Measurements from ENCODE around the gene TSC2. TPM values are rescaled to one million over a fixed set of nuclear protein-coding genes. Genes with fewer than 3 reads are reported as not detected.

The TSC2 gene
- total RNA-seq (2022; extraction: Qiagen RNA extraction), result 29.8 to 45.0 TPM (median 38.0 TPM) in 5 replicates

GRCh38 chr16:2047330-2048115 lies at the start of gene TSC2, which contains the start of gene NTHL1:
Gene TSC2, plus strand, starts transcription at chr16:2047985. Its CDS starts 631 bp downstream, at chr16:2048616.
Gene NTHL1, minus strand, starts transcription at chr16:2047834. Its CDS starts 11 bp downstream, at chr16:2047823.

GRCh38 chr16:2009791-2010510 lies 37.8 kb upstream of the TSC2 start, which contains the start of gene ZNF598:
Gene ZNF598, minus strand, starts transcription at chr16:2009821.

GRCh38 chr16:2019518-2019920 lies 28.3 kb upstream of the TSC2 start, which contains the start of gene NPW:
Gene NPW, plus strand, starts transcription at chr16:2019785.

GRCh38 chr16:2026461-2027023 lies 21.2 kb upstream of the TSC2 start, which contains the start of gene NHERF2:
Gene NHERF2, plus strand, starts transcription at chr16:2026902. Its CDS starts 104 bp downstream, at chr16:2027006.

GRCh38 chr16:2135770-2136490 lies 88.1 kb downstream of the TSC2 start, which contains the start of gene PKD1:
Gene PKD1, minus strand, starts transcription at chr16:2135898. Its CDS starts 209 bp downstream, at chr16:2135689.

Other genes starting within 250 kb of the TSC2 start
- gene HAGH, start 221.2 kb upstream of the TSC2 start, total RNA-seq (2022; extraction: Qiagen RNA extraction), result 56.2 to 70.5 TPM (median 67.0 TPM) in 5 replicates
- 43.1 to 50.4 TPM (median 48.4 TPM) in 5 replicates for gene FAHD1, start 220.8 kb upstream of the TSC2 start, total RNA-seq (2022; extraction: Qiagen RNA extraction)
- 1.1 to 1.9 TPM (median 1.4 TPM) in 5 replicates for gene MEIOB, start 175.8 kb upstream of the TSC2 start, total RNA-seq (2022; extraction: Qiagen RNA extraction)
- 1.5 to 3.1 TPM (median 2.8 TPM) in 5 replicates for gene HS3ST6, start 129.6 kb upstream of the TSC2 start, total RNA-seq (2022; extraction: Qiagen RNA extraction)
- gene MSRB1, start 104.8 kb upstream of the TSC2 start, total RNA-seq (2022; extraction: Qiagen RNA extraction), result 34.0 to 45.3 TPM (median 40.5 TPM) in 5 replicates
- gene RPL3L, start 93.3 kb upstream of the TSC2 start, total RNA-seq (2022; extraction: Qiagen RNA extraction), result 0.07 to 0.13 TPM in 2 of 5 replicates, not detected in the others
- gene NDUFB10, start 88.4 kb upstream of the TSC2 start, total RNA-seq (2022; extraction: Qiagen RNA extraction), result 241 to 346 TPM (median 257 TPM) in 5 replicates
- gene RPS2, start 83.2 kb upstream of the TSC2 start, total RNA-seq (2022; extraction: Qiagen RNA extraction), result 3,564 to 5,547 TPM (median 5,202 TPM) in 5 replicates
- not detected in 5 replicates for gene RNF151, start 81.1 kb upstream of the TSC2 start, total RNA-seq (2022; extraction: Qiagen RNA extraction)
- 31.8 to 43.4 TPM (median 38.1 TPM) in 5 replicates for gene TBL3, start 75.9 kb upstream of the TSC2 start, total RNA-seq (2022; extraction: Qiagen RNA extraction)
- 0.19 to 0.38 TPM (median 0.26 TPM) in 4 of 5 replicates, not detected in the other for gene NOXO1, start 66.5 kb upstream of the TSC2 start, total RNA-seq (2022; extraction: Qiagen RNA extraction)
- 25.8 to 46.2 TPM (median 44.5 TPM) in 5 replicates for gene GFER, start 63.8 kb upstream of the TSC2 start, total RNA-seq (2022; extraction: Qiagen RNA extraction)
- gene SYNGR3, start 58.0 kb upstream of the TSC2 start, total RNA-seq (2022; extraction: Qiagen RNA extraction), result 6.5 to 9.5 TPM (median 7.7 TPM) in 5 replicates
- 43.2 to 63.7 TPM (median 58.6 TPM) in 5 replicates for gene ZNF598, start 38.2 kb upstream of the TSC2 start, total RNA-seq (2022; extraction: Qiagen RNA extraction)
- 0.52 to 0.94 TPM (median 0.70 TPM) in 5 replicates for gene NPW, start 28.2 kb upstream of the TSC2 start, total RNA-seq (2022; extraction: Qiagen RNA extraction)
- 40.1 to 62.6 TPM (median 58.3 TPM) in 5 replicates for gene NHERF2, start 21.1 kb upstream of the TSC2 start, total RNA-seq (2022; extraction: Qiagen RNA extraction)
- 34.2 to 50.8 TPM (median 47.0 TPM) in 5 replicates for gene NTHL1, start 151 bp upstream of the TSC2 start, total RNA-seq (2022; extraction: Qiagen RNA extraction)
- gene PKD1, start 87.9 kb downstream of the TSC2 start, total RNA-seq (2022; extraction: Qiagen RNA extraction), result 33.0 to 58.8 TPM (median 49.3 TPM) in 5 replicates
- gene RAB26, start 100.6 kb downstream of the TSC2 start, total RNA-seq (2022; extraction: Qiagen RNA extraction), result 2.4 to 4.2 TPM (median 3.9 TPM) in 5 replicates
- gene TRAF7, start 107.8 kb downstream of the TSC2 start, total RNA-seq (2022; extraction: Qiagen RNA extraction), result 34.7 to 54.8 TPM (median 48.4 TPM) in 5 replicates
- 0.33 to 1.1 TPM (median 0.49 TPM) in 5 replicates for gene CASKIN1, start 148.6 kb downstream of the TSC2 start, total RNA-seq (2022; extraction: Qiagen RNA extraction)
- 39.5 to 58.7 TPM (median 48.6 TPM) in 5 replicates for gene MLST8, start 157.5 kb downstream of the TSC2 start, total RNA-seq (2022; extraction: Qiagen RNA extraction)
- gene BRICD5, start 162.9 kb downstream of the TSC2 start, total RNA-seq (2022; extraction: Qiagen RNA extraction), result 2.6 to 6.1 TPM (median 5.7 TPM) in 5 replicates
- gene PGP, start 166.9 kb downstream of the TSC2 start, total RNA-seq (2022; extraction: Qiagen RNA extraction), result 16.2 to 35.5 TPM (median 34.1 TPM) in 5 replicates
- 18.6 to 29.6 TPM (median 27.2 TPM) in 5 replicates for gene E4F1, start 175.6 kb downstream of the TSC2 start, total RNA-seq (2022; extraction: Qiagen RNA extraction)
- 0.77 to 2.0 TPM (median 1.3 TPM) in 5 replicates for gene DNASE1L2, start 188.5 kb downstream of the TSC2 start, total RNA-seq (2022; extraction: Qiagen RNA extraction)
- 44.3 to 102 TPM (median 91.5 TPM) in 5 replicates for gene ECI1, start 203.6 kb downstream of the TSC2 start, total RNA-seq (2022; extraction: Qiagen RNA extraction)
- gene RNPS1, start 220.1 kb downstream of the TSC2 start, total RNA-seq (2022; extraction: Qiagen RNA extraction), result 243 to 289 TPM (median 255 TPM) in 5 replicates

All from A549 treated with Mapracorat at 1 μM for 4 hours (cell line).